Effector memory CD4-positive, alpha-beta T cell (primary cell): ENCODE data around the gene CAPN12.

Source experiments
- DNase-seq, 3 donors: peaks; one replicate each; pipeline ENCODE4 v3.0.0-alpha.2; 2020
- H3K27ac ChIP-seq: 2 replicates; pipeline ENCODE4 v1.7.0; 2013; ENCODE audit warnings: mild to moderate bottlenecking, low read length, moderate library complexity; ENCODE audit not compliant: insufficient read depth, poor library complexity, severe bottlenecking
- H3K27me3 ChIP-seq: replicated peaks from 2 replicates; pipeline ENCODE4 v1.7.0; 2013; ENCODE audit warnings: mild to moderate bottlenecking, low read length; ENCODE audit not compliant: insufficient read depth, control insufficient read depth, poor library complexity, severe bottlenecking
- H3K36me3 ChIP-seq: 2 replicates; pipeline ENCODE4 v1.7.0; 2013; ENCODE audit warnings: mild to moderate bottlenecking, low read length, moderate library complexity; ENCODE audit not compliant: control insufficient read depth, insufficient read depth
- H3K4me1 ChIP-seq: 2 replicates; pipeline ENCODE4 v1.7.0; 2013; ENCODE audit warnings: low read length, mild to moderate bottlenecking; ENCODE audit not compliant: control insufficient read depth, insufficient read depth, poor library complexity, severe bottlenecking
- H3K4me3 ChIP-seq: 2 replicates; pipeline ENCODE4 v1.7.0; 2013; ENCODE audit warnings: low read length, low read depth, mild to moderate bottlenecking; ENCODE audit not compliant: insufficient read depth, poor library complexity, severe bottlenecking
- H3K9me3 ChIP-seq: 2 replicates; pipeline ENCODE4 v1.7.0; 2013; ENCODE audit warnings: mild to moderate bottlenecking, low read length, moderate library complexity; ENCODE audit not compliant: control insufficient read depth

CAPN12 gene

DNA sequence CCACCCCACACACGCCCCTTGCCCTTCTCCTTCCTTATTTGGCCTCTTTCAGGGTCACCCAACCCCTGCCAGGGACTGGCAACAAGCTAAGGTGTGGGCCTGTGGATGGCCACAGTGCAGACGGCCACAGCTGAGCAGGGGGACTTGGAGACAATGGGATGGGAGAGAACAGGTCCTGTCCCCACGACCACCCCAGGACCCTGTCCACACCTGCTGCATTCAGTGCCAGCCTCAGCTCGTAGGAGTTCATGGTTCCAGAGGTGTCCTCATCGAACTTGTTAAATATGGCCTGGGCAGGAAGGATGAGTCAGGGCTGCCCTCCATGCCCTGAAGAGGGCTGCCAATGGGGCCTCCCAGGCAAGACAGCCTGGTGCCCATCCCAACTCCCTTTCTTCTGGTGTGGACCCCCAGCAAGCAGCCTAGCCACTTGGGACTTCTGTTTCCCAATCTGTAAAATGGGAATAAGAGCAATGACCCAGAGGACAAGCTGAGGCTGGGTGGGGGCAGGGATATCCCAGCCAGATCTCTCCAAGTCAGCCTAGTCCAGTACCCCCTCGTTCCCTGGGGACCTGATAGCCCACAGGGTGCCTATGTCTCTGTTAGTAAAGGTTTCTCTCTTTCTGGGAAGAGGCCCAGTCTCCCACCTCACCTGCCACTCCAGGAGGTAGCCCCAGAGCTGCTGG lies 10.6 kb downstream of the CAPN12 start:
- H3K27me3 ChIP-seq, result no peaks in the 10 kb centered on the region
- peaks cover 3% of the 10 kb centered on the region for H3K36me3 ChIP-seq
- H3K27ac ChIP-seq, result peak overlapping the region; percentile 58
- H3K4me3 ChIP-seq, result no peak overlapping the region
- no peak for DNase-seq
- peaks cover 38% of the 10 kb centered on the region for H3K4me1 ChIP-seq
- no peaks in the 10 kb centered on the region for H3K9me3 ChIP-seq

DNA sequence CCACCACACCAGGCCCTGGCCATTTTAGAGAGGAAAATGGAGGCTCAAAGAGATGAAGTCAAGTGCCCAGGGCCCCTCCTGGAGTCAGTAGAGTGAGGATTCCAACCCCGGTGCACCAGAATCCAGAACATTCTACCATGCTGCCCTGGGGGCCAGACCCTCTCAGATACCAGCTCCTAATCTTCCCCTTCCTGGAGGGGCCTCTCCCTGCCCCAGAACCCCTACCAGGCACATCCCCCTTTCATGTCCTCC lies 11.1 kb downstream of the CAPN12 start:
- Histone ChIP-seq H3K36me3 (peaks cover 3% of the 10 kb centered on the region), H3K27ac (peak overlapping the region; percentile 58), H3K4me1 (peaks cover 38% of the 10 kb centered on the region), H3K27me3 (no peaks in the 10 kb centered on the region), H3K9me3 (no peaks in the 10 kb centered on the region), H3K4me3 (no peak overlapping the region)
- DNase-seq, result no peak

DNA sequence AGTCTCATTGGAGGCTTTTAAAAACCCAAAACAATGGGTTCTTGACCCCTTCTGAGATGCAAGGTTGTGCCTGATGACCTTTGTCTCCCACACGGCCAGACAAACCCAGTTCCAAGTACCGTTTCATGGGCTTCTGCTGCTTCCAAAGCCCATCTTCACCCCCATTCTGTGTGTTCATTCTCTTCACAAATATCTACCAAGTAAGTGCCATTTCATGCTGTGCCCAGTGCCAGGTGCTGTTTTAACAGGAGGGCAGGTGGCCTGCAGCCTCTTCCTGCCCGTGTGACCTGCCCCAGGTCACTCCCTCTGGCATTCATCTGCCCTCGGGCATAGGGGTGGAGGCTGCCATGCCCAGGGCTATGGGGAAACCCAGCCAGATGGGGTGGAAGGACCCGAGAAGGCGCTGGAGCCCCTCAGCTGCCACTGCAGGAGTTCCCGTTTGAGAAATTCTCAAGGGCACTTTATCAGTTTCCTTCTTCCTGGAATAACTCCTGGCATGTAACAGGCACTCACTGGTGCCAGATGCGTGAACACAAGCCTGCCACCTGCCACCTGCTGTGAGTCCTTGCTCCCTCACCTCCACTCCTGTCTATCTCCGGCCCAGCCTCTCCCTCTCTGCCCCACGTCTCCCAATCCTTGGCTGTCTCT lies 12.5 kb downstream of the CAPN12 start:
- Histone ChIP-seq H3K27me3 (no peaks in the 10 kb centered on the region), H3K36me3 (peaks cover 11% of the 10 kb centered on the region), H3K27ac (no peak overlapping the region), H3K4me1 (peaks cover 28% of the 10 kb centered on the region), H3K9me3 (no peaks in the 10 kb centered on the region), H3K4me3 (no peak overlapping the region)
- no peak for DNase-seq

DNA sequence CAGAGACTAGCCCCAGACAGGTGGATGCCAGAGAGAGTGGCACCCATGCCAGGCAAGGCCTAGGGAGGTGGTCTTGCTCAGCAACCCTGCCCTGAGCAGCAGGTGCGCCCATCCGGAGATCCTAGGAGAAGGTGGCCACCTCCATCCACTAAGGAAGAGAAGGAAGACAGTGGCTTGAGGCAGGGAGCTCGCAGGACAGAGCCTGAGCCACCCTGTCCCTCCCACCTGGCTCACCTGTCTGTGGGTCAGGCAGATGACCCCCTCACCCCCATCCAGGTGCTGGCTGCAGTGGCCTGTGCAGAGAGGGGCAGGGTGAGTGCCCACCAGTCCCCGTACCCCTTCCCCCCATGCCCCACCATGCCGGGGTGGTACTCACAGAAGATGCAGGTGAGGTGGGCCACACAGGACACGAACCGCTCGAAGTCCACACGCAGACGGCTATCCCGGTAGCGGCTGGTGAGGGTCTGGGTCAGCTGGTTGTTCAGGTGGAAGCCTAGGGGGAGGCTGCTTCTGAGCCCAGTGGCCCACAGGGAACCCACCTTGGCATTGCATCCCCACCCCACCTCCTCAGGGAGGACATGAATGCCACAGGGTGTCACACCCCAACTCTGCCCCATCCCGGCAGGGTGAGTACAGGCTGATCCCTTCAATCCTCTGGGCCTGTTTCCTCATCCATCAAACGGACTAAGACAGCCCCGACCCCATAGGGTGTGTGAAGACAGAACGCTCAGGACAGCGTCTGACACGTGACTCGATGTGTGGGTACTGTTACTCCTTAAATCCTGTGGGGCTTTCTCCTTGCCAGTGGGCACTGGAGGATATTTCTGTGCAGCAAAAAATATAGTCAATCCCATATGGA lies 13.3 kb downstream of the CAPN12 start:
- H3K27ac ChIP-seq, result no peak overlapping the region
- H3K4me3 ChIP-seq, result no peak overlapping the region
- H3K27me3 ChIP-seq, result no peaks in the 10 kb centered on the region
- H3K4me1 ChIP-seq, result peaks cover 22% of the 10 kb centered on the region
- no peaks in the 10 kb centered on the region for H3K9me3 ChIP-seq
- H3K36me3 ChIP-seq, result peaks cover 12% of the 10 kb centered on the region
- no peak for DNase-seq

DNA sequence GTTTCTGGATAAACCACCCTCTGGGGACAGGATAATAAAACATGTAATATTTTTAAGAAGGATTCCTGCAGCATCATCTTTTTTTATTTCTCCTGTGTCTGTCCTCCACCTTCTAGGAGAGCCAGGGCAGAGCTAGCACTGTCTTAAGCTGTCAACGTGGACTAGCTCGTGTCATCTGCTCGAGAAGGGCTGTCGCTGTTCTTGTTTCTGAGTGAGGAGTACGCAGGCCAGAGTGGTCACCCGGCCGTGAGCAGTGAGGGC lies 13.9 kb downstream of the CAPN12 start:
- H3K36me3 ChIP-seq, result peaks cover 18% of the 10 kb centered on the region
- H3K9me3 ChIP-seq, result no peaks in the 10 kb centered on the region
- no peaks in the 10 kb centered on the region for H3K27me3 ChIP-seq
- H3K27ac ChIP-seq, result no peak overlapping the region
- no peak overlapping the region for H3K4me3 ChIP-seq
- H3K4me1 ChIP-seq, result peaks cover 21% of the 10 kb centered on the region
- no peak for DNase-seq

DNA sequence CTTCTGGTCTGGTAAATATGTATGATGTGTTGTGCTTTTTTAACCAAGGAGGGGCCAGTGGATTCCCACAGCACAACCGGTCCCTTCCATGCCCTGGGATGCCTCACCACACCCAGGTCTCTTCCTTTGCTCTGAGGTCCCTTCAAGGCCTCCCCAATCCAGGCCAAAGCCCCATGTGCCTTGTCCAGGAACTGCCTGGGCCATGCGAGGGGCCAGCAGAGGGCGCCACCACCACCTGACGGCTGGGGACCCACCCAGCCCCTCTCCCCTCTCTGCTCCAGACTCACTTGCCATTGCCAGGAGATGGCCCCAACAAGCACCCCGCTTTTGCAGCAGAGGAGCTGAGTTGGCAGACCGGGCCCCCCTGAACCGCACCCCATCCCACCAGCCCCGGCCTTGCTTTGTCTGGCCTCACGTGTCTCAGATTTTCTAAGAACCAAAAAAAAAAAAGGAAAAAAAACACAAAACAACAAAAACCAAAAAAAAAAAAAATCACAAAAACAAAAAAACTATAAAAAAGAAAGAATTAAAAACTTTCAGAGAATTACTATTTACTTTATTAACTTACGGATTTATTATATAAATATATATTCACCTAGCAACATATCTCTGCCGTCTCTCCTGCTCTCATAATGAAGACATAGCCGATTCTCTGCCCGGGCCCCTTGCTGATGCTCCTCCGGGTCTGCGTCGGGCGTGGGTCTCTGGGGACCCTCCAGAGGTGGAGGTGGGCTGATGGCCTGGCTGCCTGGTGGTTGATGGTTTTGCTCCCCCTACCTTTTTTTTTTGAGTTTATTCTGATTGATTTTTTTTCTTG lies 14.4 kb downstream of the CAPN12 start:
- DNase-seq, result peak; percentile 49 to 65 (median 52)
- Histone ChIP-seq H3K27ac (no peak overlapping the region), H3K4me1 (peaks cover 16% of the 10 kb centered on the region), H3K4me3 (no peak overlapping the region), H3K36me3 (peaks cover 23% of the 10 kb centered on the region), H3K9me3 (no peaks in the 10 kb centered on the region), H3K27me3 (no peaks in the 10 kb centered on the region)

DNA sequence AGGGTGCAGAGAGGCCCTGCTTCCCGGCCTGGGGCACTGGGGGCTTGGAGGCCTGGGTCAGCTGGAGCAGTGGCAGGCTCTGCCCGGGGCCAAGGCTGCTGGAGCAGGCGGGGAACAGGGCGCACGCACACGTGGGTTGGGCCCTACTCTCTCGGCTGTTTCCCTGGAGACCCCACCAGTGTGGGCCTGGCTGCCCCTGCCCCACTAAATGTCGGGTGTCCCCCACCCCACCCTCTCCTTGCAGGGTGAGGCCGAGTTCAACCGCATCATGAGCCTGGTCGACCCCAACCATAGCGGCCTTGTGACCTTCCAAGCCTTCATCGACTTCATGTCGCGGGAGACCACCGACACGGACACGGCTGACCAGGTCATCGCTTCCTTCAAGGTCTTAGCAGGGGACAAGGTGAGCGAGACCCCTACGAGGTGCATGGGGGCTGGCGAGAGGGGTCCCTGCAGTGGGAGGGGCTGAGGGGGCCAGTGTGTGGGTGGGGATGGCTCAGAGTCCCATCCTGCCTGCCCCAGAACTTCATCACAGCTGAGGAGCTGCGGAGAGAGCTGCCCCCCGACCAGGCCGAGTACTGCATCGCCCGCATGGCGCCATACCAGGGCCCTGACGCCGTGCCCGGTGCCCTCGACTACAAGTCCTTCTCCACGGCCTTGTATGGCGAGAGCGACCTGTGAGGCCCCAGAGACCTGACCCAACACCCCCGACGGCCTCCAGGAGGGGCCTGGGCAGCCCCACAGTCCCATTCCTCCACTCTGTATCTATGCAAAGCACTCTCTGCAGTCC lies 15.3 kb downstream of the CAPN12 start:
- no peak for DNase-seq
- no peaks in the 10 kb centered on the region for H3K27me3 ChIP-seq
- peaks cover 7% of the 10 kb centered on the region for H3K4me1 ChIP-seq
- no peak overlapping the region for H3K4me3 ChIP-seq
- peaks cover 33% of the 10 kb centered on the region for H3K36me3 ChIP-seq
- no peaks in the 10 kb centered on the region for H3K9me3 ChIP-seq
- no peak overlapping the region for H3K27ac ChIP-seq

DNA sequence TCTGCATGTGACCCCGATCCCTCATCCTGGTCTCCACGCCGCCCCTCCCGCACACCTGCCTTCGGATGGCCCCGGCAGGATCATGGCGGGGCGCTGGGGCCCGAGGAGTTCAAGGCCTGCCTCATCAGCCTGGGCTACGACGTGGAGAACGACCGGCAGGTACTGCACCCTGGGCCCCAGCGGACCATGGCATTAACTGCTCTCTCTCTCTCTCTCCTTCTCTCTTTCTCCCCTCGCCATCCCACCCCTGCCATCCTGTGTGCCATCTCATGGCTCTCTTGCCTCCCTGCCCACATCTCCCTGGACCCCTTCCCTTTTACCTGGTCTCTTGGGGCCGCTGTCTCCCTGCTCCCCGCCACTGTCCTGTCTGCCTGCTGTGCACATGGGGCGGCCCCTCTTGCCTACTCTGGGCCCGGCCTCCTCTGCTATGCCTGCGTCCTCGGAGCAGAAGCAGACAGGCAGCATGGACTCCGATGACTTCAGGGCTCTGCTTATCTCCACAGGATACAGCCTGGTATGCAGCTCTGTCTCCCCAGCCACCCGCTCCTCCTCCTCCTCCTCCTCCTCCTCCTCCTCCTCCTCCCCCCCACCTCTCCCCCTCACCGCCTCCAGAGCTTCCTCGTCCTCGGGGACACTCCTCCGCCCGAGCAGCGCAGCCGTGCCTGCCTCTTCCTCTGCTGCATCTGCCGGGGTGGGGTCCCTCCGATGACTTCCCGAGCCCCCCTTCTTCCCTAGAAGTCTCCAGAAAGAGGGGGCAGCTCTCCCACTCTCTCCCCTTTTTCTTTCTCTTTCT lies 16.2 kb downstream of the CAPN12 start:
- no peak for DNase-seq
- Histone ChIP-seq H3K9me3 (no peaks in the 10 kb centered on the region), H3K27me3 (no peaks in the 10 kb centered on the region), H3K27ac (no peak overlapping the region), H3K4me3 (no peak overlapping the region), H3K4me1 (peaks cover 3% of the 10 kb centered on the region), H3K36me3 (peaks cover 41% of the 10 kb centered on the region)

DNA sequence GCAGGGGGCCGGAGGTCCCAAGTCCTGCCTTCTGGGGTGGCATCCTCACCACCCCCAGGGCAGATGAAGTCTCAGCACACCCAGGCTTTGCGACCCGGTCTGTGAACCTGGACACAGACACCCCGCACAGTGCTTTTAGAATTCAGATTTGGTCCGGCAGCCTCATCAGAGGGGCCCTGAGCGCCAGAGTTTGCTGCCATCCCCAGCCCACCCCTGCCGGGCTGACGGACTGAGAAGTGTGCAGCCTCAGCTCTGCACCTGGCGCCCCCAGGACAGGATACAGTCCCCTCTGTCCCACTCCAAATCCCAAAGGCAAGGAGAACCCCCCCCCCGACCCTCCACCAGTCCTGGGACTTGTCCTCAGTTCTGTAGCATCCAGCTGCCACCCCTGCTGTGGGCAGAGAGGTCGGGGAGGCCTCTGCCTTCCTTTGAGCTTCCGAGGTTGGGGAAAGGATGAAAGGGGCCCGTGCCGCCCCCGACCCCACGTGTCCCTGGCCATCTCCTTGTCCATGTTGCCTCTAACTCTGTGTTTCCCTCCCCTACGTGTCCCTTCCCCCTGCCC lies 16.9 kb downstream of the CAPN12 start:
- H3K36me3 ChIP-seq, result peaks cover 48% of the 10 kb centered on the region
- H3K4me3 ChIP-seq, result no peak overlapping the region
- H3K27ac ChIP-seq, result no peak overlapping the region
- H3K9me3 ChIP-seq, result no peaks in the 10 kb centered on the region
- no peaks in the 10 kb centered on the region for H3K27me3 ChIP-seq
- no peak for DNase-seq
- peaks cover 3% of the 10 kb centered on the region for H3K4me1 ChIP-seq
